Skin epidermis (tissue), 12 donors: ENCODE results near the gene FURIN.
"Not testable (repeated sequence)": the region's sequence is repeated elsewhere in the genome, so short reads cannot be mapped to it uniquely, and the experiment has no call there.

ENCODE experiments used
- H3K27ac ChIP-seq, 21 experiments: fragments of 200-600 bp; sonication (generic) in 11 of 21; one replicate each; pipeline ENCODE4 v1.5.0; 2020; ENCODE audit warnings: mild to moderate bottlenecking in 3 of 21, inconsistent platforms in 2 of 21, moderate library complexity in 2 of 21
- H3K4me3 ChIP-seq, 7 experiments: fragments of 200-600 bp; sonication (generic) in 2 of 7; one replicate each; pipeline ENCODE4 v1.5.0; 2020; ENCODE audit warnings: inconsistent platforms in 2 of 7, mild to moderate bottlenecking in 2 of 7, moderate library complexity in 1 of 7

Gene FURIN

DNA sequence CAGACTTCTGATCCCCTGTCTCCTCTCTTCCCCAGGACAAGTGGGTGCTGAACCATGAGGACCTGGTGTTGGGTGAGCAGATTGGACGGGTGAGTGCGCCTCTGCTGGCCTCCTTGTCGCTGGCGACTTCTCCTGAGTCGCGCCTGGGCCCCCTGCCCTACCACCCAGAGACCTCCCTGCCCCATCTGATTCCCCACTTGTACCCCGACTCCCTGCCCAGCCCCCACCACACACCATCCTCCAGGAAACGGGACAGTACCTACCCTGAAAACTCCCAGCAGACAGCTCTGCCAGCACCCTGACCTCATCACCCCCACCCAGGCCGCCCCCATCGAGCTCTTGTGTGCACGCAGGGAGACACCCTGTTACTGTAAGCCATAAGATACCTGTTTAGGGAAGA, 23.6 kb downstream of the FURIN start:
- no peak overlapping the region for H3K4me3 ChIP-seq
- H3K27ac ChIP-seq, result no peak overlapping the region

DNA sequence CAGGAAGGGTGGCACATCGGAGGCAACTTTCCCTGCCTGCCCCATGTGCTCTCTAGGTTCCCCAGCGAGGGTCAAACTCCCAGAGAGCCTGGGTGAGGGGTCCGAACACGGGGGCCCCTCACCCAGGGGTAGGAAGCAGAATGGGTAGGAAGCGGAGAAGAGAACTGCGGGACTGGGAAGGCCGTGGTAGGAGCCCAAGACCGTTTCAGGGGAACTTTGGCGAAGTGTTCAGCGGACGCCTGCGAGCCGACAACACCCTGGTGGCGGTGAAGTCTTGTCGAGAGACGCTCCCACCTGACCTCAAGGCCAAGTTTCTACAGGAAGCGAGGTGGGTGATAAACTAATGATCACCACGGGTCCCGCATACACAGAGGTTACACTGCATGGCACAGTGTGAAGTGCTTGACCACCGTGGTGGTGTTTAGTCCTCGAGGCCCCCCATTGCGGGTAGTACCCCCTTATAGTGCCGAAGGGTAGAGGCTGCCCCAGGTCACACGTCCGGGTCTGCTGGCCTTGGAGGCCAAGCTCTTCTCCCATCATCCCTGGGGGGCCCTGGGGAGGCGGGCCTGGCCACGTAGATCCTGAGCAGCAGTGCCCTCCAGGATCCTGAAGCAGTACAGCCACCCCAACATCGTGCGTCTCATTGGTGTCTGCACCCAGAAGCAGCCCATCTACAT, 24.2 kb downstream of the FURIN start:
- H3K4me3 ChIP-seq, result no peak overlapping the region
- H3K27ac ChIP-seq, result no peak overlapping the region

DNA sequence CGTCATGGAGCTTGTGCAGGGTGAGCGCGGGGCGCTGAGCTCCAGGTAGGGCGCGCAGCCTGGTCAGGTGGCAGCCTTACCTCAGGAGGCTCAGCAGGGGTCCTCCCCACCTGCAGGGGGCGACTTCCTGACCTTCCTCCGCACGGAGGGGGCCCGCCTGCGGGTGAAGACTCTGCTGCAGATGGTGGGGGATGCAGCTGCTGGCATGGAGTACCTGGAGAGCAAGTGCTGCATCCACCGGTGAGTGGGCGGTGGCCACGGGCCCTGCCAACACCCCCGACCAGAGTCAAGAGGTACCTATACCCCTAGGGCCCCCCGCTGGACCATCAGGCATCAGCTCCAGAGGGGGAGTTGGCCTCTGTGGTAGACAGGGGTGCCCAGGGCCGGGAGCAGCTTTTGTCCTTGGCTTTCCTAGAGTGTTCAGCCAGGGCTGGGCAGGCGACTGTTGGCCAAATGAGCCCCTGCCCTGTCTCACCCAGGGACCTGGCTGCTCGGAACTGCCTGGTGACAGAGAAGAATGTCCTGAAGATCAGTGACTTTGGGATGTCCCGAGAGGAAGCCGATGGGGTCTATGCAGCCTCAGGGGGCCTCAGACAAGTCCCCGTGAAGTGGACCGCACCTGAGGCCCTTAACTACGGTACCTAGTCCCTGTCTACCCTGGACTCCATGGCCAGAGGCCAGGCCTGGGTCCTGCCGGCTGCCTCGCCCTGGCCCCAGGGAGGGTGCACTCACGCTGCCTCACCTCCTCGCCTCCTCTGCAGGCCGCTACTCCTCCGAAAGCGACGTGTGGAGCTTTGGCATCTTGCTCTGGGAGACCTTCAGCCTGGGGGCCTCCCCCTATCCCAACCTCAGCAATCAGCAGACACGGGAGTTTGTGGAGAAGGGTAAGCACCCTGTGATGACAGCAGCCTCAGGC, 25.0 kb downstream of the FURIN start:
- no peak overlapping the region for H3K4me3 ChIP-seq
- no peak overlapping the region for H3K27ac ChIP-seq

DNA sequence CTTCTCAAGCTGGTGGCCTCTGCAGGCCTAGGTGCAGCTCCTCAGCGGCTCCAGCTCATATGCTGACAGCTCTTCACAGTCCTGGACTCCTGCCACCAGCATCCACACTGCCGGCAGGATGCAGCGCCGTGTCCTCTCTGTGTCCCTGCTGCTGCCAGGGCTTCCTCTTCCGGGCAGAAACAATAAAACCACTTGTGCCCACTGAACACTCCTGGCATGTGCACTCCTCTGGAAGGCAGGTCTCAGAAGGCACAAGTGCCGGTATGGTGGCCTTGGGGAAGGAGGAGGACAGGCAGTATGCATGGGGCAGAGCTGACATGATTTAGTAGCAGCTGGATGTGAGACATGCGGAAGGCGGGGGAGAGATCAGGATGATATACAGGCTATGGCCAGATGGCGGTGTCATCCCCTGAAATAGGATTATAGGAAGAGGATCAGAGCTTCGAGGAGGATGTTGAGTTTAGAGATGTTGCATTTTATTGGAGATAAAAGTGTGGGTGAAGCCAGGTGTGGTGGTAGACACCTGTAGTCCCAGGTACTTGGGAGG, 27.3 kb downstream of the FURIN start:
- H3K27ac ChIP-seq, result no peak overlapping the region

DNA sequence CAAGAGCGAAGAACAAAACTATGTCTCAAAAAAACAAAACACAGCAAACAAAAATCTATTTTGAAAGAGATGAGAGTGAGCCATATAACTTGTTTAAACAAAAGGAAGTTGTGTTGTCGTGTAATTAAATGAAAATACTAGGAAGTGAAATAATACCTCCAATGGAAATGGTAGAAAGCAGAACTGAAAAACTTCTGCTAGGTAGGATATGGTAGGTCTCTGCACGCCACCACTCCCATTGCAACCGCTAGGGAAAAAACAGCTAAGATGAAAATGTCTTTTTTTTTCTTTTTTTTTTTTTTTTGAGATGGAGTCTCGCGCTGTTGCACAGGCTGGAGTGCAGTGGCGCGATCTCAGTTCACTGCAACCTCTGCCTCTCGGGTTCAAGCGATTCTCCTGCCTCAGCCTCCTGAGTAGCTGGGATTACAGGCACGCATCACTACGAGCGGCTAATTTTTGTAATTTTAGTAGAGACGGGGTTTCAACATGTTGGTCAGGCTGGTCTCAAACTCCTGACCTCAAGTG, 28.8 kb downstream of the FURIN start:
- not testable (repeated sequence) for H3K4me3 ChIP-seq
- peak overlapping the region in 2 of 21 experiments; percentile 14 to 65 for H3K27ac ChIP-seq

More for the DNA sequence above, 27.3 kb downstream of the FURIN start:
- no peak overlapping the region for H3K4me3 ChIP-seq

DNA sequence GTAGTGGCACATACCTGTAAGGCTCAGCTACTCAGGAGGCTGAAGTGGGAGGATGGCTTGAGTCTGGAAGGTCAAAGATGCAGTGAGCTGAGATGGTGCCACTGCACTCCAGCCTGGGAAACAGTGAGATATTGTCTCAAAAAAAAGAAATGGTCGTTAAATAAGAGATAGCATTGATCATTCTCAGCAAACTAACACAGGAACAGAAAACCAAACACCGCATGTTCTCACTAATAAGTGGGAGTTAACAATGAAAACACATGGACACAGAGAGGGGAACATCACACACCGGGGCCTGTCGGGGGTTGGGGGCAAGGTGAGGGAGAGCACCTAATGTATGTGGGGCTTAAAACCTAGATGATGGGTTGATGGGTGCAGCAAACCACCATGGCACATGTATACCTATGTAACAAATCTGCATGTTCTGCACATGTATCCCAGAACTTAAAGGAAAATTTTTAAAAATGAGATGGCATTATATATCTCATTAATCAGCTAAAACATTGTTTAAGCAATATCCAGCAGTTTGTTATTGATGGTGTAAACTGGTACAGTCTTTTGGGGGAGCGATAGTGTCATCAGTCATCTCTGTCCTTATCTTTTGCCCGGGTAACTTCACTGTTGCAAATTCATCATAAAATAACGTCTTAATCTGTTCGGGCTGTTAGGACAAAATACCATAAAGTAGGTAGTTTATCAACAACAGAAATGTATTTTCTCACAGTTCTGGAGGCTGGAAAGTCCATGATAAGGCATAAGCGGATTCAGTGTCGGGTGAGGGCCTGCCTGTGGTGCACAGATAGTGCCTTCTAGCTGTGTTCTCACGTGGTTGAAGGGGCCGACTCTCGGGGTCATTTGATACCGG, 33.0 kb downstream of the FURIN start:
- Histone ChIP-seq H3K4me3 (peak overlapping the region in 3 of 7 experiments; percentile 78 to 86 (median 80)), H3K27ac (peak overlapping the region in 20 of 21 experiments; percentile 64 to 95 (median 86))

DNA sequence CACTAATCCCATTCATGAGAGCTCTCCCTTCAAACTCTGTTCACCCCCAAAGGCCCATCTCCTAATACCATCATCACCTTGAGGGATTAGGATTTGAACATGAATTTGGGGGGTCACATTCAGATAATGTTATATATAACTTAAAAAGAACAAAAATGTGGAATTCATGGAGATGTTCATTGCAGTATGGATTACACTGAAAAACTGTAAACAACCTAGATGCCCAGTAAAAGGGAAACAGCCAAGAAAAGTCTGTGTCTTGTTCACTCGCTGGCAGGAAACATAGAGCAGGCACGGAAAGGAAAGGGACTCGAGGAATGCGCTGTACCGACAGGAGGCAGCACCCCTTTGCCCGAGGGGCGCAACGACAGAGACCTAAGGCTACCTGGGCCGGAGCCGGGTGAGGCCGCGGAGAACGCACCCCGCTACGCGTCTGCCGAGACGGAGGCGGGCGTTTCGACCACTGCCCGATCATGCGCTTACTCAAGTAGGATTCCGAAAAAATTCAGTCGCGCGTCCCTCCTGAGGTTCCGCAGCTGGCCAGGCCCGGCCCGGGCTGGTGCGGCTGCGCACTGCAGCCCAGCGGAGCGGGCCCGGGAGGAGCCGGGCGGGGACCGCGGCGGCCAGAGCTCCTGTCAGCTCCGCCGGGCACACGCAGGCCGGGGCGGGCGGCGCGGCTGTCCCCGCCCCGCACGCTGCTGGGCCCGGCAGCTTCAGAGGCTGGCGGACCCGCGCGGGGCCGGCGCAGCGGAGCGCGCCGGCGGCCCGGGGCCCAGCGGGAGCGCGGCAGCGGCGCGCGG, 33.9 kb downstream of the FURIN start:
- H3K27ac ChIP-seq, result peak overlapping the region; percentile 49 to 96 (median 87)
- peak overlapping the region; percentile 71 to 86 (median 78) for H3K4me3 ChIP-seq

DNA sequence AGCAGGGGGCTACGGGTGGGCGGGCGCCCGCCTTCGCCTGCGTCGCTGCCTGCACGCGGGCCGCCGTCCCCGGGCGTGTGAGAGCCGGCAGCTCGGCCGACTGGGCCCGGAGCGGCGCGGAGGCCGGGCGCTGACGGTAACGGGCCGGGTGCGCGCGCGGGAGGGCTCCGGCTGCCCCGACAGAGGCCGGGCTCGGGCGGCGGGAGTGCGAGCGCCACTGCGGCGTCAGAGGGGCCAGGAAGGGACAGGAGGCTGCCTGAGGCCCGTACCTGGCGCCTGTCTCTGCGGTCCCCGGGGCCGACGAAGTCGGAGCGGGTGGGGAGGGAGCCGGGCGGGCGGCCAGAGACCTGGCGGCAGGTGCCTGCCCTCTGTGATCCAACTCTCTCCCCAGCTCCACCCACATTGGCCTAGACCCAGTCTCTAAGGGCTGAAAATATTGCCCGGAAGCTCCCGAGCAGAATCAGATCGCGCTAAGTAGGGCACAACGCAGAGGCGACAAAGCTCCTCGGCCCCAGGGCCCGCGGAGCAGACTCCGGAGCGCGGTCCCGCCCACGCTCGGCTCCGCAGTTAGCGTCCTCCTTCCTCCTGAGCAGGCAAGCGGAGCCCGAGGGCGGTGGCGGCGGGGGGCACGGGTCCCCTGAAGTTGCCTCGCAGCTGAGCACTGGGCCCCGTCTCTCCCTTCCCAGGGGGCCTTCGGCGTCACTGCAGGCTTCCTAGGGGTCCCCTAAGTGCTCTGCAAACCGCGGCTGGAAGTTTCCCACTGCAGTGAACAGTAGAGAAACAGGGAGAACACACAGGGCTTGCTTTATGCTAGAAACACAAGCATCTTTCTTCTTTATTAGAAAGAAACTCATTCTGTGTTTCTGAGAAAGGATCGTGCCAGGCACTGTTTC, 34.7 kb downstream of the FURIN start, which contains the start of gene MAN2A2:
Gene MAN2A2 (plus strand): TSS at position 463 of the 893 bp plus-strand sequence. CDS start 906 bp downstream, outside the sequence.
- Histone ChIP-seq H3K27ac (peak within 1 kb of the TSS; percentile 52 to 96 (median 90)), H3K4me3 (peak within 1 kb of the TSS; percentile 71 to 86 (median 78))

DNA sequence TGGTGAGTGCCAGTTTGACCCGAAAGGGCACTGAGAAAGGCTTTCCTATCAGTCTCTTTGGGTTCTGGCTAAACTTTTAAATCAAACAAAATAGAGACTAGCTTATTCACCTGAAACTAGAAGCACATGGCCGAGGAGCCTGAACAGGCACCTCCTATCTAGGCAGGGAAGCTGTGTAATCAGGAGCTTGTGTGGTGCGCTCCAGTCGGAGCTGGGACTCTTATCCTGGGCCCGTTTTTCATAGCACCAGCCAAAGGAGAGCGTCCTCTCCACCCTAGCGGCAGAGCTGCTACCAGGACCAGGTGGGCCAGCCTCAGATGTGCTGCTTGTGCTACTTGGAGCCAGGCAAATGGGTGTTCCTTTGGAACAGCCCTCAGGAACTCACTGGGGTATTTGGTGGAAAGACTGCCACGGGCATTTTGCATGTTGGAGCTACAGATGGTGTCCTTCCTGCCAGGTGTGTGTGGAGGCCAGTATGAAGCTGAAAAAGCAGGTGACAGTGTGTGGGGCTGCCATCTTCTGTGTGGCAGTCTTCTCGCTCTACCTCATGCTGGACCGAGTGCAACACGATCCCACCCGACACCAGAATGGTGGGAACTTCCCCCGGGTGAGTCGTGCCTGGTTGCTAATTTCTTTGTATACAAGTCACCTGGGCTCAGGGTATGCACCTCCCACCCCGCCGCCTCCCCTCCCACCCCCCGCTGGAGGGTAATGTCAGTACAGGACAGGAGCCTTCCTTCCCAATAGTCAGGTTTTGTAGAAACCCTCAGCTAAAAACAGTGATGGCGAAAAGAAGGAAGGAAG, 35.5 kb downstream of the FURIN start:
- peak overlapping the region in 17 of 21 experiments; percentile 75 to 96 (median 91) for H3K27ac ChIP-seq
- H3K4me3 ChIP-seq, result peak overlapping the region; percentile 71 to 86 (median 78)

DNA sequence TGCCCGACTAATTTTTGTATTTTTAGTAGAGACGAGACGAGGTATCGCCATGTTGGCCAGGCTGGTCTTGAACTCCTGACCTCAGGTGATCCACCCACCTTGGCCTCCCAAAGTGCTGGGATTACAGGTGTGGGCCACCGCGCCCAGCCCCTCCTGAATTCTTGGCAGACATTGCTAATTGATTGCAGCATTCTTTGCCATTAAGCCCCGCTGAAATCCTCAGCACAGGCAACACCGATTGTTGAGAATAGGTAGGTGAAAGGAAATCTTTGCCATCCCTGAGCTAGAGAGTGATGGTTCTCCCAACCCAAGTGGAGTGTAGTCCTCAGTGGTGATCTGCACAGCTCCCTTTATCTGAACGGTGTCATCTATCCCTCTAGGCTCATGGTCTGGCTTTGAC, 36.4 kb downstream of the FURIN start:
- H3K27ac ChIP-seq, result no peak overlapping the region

DNA sequence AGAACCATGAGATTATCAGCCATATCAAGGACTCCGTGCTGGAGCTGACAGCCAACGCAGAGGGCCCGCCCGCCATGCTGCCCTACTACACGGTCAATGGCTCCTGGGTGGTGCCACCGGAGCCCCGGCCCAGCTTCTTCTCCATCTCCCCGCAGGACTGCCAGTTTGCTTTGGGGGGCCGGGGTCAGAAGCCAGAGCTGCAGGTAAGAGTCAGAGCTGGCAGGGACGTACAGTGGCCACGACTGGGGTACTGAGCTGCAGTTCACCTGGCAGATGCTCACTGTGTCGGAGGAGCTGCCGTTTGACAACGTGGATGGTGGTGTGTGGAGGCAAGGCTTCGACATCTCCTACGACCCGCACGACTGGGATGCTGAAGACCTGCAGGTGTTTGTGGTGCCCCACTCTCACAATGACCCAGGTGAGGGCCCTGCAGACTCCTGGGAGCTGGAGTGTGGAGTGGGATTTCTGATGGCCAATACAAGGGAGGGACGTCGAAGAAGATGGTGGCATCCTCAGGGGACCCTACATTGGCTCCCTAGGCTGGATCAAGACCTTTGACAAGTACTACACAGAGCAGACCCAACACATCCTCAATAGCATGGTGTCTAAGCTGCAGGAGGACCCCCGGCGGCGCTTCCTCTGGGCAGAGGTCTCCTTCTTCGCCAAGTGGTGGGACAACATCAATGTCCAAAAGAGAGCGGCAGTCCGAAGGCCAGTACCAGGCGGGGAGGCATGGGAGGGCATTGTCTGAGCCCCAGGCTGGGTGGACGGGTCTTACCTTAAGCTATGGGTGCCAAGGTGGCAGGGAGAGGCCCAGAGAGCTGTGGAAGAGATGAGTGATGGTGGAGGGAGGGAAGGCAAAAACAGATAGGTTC, 37.2 kb downstream of the FURIN start:
- no peak overlapping the region for H3K4me3 ChIP-seq
- no peak overlapping the region for H3K27ac ChIP-seq

More for the DNA sequence above, 36.4 kb downstream of the FURIN start:
- H3K4me3 ChIP-seq, result no peak overlapping the region

DNA sequence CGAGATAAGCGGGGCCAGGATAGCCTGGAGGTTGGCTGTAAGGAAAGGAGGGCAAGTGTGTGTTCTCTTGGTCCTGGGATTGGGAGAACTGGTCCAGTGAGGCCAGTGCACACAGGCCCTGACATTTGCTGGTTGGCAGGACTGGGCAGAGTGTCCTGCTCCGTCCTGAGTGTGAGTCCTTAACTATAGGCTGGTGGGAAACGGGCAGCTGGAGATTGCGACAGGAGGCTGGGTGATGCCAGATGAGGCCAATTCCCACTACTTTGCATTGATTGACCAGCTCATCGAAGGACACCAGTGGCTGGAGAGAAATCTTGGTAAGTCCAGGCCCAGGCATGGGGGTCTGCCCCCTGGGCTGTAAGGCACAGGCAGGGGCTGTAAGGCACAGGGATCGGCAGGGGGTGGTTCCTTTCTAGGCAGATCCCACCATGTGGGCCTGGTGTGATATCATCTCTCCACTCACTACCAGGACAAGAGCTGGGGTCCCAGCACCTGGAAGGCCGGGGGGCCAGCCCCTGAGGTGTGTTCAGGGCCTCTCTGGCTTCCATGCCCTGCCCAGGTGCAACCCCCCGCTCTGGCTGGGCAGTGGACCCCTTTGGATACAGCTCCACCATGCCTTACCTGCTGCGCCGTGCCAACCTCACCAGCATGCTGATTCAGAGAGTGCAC, 37.9 kb downstream of the FURIN start:
- peak overlapping the region in 1 of 21 experiments; percentile 36 for H3K27ac ChIP-seq
- H3K4me3 ChIP-seq, result no peak overlapping the region

DNA sequence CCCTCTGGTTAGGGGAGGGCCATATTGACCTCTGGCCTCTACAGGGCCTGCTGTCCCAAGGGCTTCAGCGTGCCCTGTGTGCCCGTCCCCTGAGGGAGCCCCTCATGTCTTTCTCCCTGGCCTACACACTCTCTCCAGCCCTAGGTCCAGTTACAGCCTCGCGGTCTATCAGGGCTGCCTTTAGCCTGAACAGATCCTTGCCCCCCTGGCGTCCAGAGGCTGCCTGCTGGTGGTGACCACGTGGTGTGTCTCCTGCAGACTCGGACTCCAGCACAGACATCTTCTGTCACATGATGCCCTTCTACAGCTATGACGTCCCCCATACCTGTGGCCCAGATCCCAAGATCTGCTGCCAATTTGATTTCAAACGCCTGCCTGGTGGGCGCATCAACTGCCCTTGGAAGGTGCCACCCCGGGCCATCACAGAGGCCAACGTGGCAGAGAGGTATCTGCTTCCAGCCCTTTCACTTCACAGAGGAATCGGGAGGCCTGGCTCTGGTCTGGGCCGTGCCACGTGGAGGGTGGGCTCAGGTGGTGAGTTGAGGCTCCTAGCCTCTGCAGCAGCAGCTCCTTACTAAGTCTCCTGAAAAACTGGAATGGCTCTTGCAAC, 38.8 kb downstream of the FURIN start:
- H3K27ac ChIP-seq, result peak overlapping the region in 3 of 21 experiments; percentile 5 to 41 (median 36)

DNA sequence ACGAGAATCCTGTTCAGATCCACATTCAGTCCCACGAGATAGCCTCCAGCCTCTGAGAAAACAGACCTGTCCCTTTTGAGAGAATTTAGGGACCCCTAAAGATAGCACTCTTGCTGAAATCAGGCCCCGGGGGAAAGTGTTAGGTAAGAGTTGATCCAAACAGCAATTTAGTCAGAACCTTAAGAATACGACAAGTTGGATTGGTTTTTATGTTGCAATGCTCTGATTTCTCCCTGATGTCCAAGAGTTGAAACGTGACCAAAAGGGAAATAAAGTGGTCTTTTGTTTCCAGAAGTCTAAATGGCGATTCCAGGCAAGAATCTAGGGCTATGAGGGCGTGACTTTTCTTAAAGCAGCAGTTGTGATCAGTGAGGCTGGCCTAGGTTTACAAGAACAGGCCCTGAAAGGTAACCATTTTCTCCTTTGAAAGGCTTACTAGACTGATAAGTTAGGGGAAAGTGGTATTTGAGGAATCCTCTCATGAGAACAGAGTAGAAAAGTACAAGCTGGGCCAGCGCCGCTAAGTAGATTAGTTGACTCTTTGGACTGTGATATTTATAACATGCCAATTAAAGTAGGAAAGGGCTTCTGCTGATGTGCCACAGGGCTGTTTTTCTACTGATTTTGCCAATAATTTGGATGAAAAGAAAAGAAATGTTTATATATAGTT, 39.6 kb downstream of the FURIN start:
- peak overlapping the region in 2 of 21 experiments; percentile 5 to 24 for H3K27ac ChIP-seq

More for the DNA sequence above, 38.8 kb downstream of the FURIN start:
- no peak overlapping the region for H3K4me3 ChIP-seq

More for the DNA sequence above, 39.6 kb downstream of the FURIN start:
- H3K4me3 ChIP-seq, result no peak overlapping the region
